AG09319 (cell line): ENCODE measurements around the gene RELN.

Experiments used
- DNase-seq: peaks from one replicate; pipeline ENCODE4 v3.0.0-alpha.2; 2010; ENCODE audit warnings: low read depth; ENCODE audit errors: extremely low read depth
- TF ChIP-seq, protein P1 (sequence below): IDR thresholded peaks from 2 replicates; pipeline ENCODE4 v1.5.1; 2011; ENCODE audit warnings: low read depth, mild to moderate bottlenecking, inconsistent platforms, low read length, moderate library complexity

Gene RELN

DNA sequence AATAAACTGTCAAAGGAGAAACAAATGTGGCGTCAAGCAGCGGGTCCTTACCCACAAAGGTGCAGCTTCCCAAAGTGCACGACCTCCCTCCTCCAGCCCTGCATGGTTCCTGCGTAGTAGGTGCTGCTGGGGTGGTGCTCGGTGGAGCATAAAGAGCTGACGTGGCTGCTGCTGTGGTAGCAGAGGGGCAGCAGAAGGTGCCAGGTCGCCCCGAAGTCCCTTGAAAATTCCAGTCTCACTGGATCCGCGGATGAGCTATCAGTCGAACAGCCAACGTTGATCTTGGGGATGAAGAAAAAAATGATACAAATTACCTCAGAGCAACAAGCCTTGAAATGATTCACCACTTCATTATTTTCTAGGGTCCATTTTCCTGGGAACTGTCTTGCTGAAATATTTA lies 438.4 kb downstream of the RELN start:
- no peak for DNase-seq
- TF ChIP-seq, protein P1, sequence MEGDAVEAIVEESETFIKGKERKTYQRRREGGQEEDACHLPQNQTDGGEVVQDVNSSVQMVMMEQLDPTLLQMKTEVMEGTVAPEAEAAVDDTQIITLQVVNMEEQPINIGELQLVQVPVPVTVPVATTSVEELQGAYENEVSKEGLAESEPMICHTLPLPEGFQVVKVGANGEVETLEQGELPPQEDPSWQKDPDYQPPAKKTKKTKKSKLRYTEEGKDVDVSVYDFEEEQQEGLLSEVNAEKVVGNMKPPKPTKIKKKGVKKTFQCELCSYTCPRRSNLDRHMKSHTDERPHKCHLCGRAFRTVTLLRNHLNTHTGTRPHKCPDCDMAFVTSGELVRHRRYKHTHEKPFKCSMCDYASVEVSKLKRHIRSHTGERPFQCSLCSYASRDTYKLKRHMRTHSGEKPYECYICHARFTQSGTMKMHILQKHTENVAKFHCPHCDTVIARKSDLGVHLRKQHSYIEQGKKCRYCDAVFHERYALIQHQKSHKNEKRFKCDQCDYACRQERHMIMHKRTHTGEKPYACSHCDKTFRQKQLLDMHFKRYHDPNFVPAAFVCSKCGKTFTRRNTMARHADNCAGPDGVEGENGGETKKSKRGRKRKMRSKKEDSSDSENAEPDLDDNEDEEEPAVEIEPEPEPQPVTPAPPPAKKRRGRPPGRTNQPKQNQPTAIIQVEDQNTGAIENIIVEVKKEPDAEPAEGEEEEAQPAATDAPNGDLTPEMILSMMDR = no peak

DNA sequence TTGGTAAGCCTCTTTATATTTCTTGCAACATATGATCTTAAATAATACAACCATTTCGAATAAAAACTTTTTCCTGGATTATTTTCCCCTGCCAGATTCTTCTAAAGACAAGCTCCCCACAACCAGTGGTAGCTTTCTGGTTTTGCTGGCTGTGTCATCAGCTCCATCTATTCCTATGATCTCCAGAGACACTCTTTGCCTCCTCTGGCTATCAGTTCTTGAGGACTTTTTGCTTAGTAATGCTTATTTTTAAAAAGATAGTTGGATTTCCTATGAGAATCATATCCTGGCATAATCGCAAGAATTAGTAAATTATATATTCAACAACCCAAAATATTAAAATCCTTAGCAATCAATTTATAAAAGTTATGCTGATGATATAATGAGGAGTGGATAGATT lies 439.7 kb downstream of the RELN start:
- DNase-seq = no peak
- TF ChIP-seq, protein P1 = no peak

DNA sequence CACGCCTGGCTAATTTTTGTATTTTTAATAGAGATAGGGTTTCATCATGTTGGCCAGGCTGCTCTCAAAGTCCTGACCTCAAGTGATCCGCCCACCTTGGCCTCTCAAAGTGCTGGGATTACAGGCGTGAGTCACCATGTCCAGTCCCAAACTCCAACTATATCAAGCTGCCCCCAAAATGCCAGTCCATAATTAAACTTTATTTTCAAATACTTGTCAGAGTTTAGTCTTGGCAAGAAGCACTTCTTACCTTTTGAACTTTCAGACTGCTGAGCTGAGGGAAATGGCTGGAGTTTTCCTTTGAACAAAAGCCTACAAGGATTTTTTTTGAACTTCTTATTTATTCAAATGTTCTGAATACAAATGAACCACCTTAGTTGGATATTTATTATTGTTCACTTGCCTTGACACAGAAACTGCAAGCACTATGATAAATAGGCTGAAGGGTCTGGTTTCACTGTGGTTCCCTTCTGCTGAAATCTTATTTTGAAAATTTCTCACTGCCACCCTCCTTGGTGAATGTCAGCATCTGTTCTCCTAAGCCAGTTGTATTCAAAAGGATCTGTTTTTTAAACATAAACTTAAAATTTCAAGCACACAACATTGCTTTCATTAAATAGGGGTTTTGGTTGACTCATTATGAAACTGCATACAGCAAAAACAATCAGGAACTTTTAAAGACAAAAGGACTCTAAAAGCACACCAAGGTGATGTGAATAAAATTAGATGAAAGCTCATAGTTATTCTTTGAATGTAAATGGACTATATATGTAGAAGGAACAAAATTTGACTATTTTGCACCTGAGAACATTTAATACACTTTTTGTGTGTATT lies 441.8 kb downstream of the RELN start:
- TF ChIP-seq, protein P1 = no peak
- DNase-seq = no peak

DNA sequence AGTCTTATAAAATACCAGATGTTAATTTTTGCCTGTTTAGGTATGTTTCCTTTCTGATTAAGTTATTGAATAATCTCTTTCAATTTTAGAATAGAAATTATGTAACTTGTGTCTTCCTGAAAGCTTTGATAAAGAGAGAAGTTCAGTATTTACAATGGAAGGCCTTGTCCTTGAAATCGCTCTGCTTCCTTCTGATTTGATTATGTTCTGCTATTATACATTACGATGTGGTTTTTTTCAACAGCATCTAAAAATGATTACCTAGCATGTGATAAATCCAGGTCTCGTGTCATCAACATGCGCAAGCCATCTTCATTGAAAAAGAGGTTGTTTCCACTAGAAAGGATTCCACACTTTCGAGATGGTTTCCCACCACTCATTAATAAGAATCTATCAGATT lies 447.0 kb downstream of the RELN start:
- DNase-seq = no peak
- TF ChIP-seq, protein P1 = no peak

DNA sequence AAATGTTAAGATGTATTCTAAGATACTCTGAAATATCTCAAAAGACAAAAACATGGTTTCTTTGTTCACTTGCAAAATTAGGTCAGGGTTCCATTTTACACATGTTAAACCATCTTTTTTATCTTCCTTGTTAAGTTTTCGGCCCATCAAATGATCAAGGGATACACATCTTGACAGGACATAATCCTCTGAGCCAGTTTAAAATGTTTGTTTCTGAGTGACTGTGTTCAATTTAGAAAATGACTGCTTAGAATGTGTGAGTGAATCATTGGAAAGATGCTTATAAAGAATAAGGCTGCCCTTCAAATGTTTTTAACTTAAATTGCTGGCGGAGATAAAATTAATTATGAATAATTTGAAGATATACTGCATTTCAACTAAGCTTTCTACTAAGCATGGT lies 447.5 kb downstream of the RELN start:
- DNase-seq = no peak
- TF ChIP-seq, protein P1 = no peak

DNA sequence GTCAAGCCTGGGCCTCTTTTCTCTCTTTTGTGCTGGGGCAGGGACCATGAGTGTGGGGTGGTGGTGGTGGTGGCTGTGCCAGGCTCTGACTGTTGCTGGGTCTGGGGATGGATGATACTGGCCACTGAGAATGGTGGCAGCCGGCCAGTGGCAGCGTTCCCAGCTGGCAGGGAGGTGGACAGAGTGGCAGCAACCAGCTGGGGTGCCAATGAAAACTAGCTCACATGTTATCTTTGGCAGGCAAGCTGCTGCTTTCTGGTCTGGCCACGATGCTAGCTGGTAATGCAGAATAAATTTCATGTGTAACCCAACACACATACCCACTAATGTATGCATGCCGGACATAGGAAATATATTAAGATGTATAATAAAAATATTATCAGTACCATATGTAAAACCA lies 448.4 kb downstream of the RELN start:
- DNase-seq = no peak
- TF ChIP-seq, protein P1 = no peak

DNA sequence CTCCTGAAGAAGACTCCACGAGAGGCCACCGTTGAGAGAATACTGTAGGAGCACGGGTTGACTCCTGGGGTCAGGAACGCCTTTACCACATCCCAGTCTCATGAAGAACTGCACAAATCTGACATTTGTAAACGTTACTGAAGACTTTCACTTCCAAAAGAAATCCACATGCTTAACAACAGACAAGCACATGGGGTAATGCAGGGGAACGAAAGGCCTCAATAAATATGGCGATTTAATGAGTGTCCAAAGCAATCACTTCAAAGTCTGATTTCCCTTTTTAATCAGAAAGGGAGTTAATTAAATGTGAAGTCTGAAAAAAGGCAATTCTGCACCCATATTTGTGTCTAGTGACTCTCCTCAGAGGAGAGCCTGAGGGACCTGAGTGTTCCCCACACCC lies 449.1 kb downstream of the RELN start:
- TF ChIP-seq, protein P1 = no peak
- DNase-seq = no peak
